ENCODE results near the gene GRHL1.
"Not testable (repeated sequence)": the region's sequence is repeated elsewhere in the genome, so short reads cannot be mapped to it uniquely, and the experiment has no call there.

GRHL1 gene

DNA sequence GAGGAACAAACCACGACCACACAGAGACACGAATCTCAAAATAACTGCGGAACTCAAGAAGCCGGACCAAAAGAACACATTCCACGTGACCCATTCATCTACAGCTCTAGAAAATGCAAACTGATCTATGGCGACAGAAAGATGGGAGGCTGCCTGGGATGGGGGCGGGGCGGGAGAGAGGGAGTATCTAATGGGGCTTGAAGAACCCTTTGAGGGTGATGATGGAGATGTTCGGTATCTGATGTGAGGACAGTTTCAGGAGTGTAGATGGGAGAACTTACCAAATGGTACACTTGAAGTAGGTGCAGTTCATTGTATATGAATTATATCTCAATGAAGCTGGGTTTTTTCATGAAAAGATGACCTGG, 57.3 kb downstream of the GRHL1 start:
- no peaks in the 10 kb centered on the region for H3K9me2 ChIP-seq (replicated peaks; ENCODE audit: insufficient read depth, low read length)
- H3K27ac ChIP-seq (ENCODE audit: low read length) = no peak overlapping the region
- no peak overlapping the region for H3K9ac ChIP-seq (ENCODE audit: low read length)
- no peak overlapping the region for H3K4me2 ChIP-seq (ENCODE audit: low read depth, low read length)
- H3K79me2 ChIP-seq (ENCODE audit: low read length) = no peaks in the 10 kb centered on the region
- DNase-seq = no peak
- H3K4me3 ChIP-seq (ENCODE audit: low read length) = no peak overlapping the region
- no peaks in the 10 kb centered on the region for H3K36me3 ChIP-seq (replicated peaks; ENCODE audit: insufficient read depth, low read length)
- H4K20me1 ChIP-seq (ENCODE audit: insufficient read depth, low read length) = no peaks in the 10 kb centered on the region
- no peaks in the 10 kb centered on the region for H3K9me3 ChIP-seq (replicated peaks; ENCODE audit: insufficient read depth, low read length)
- no peak overlapping the region for H2AFZ ChIP-seq (ENCODE audit: low read length)
- TF ChIP-seq EZH2phosphoT487 (IDR thresholded peaks at IDR 0.05; ENCODE audit: low read length) (no peak), EZH2 (optimal IDR thresholded peaks at IDR 0.05; ENCODE audit: low read depth, low read length) (no peak)
- TF ChIP-seq, protein P1, sequence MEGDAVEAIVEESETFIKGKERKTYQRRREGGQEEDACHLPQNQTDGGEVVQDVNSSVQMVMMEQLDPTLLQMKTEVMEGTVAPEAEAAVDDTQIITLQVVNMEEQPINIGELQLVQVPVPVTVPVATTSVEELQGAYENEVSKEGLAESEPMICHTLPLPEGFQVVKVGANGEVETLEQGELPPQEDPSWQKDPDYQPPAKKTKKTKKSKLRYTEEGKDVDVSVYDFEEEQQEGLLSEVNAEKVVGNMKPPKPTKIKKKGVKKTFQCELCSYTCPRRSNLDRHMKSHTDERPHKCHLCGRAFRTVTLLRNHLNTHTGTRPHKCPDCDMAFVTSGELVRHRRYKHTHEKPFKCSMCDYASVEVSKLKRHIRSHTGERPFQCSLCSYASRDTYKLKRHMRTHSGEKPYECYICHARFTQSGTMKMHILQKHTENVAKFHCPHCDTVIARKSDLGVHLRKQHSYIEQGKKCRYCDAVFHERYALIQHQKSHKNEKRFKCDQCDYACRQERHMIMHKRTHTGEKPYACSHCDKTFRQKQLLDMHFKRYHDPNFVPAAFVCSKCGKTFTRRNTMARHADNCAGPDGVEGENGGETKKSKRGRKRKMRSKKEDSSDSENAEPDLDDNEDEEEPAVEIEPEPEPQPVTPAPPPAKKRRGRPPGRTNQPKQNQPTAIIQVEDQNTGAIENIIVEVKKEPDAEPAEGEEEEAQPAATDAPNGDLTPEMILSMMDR (IDR thresholded peaks at IDR 0.05; ENCODE audit: low read length) = no peak
- no peaks in the 10 kb centered on the region for H3K4me1 ChIP-seq (ENCODE audit: low read length)
- no peaks in the 10 kb centered on the region for H3K27me3 ChIP-seq (replicated peaks; ENCODE audit: insufficient read depth, low read length)
- no peaks in the 10 kb centered on the region for H3F3A ChIP-seq (ENCODE audit: insufficient read depth, low read length)

DNA sequence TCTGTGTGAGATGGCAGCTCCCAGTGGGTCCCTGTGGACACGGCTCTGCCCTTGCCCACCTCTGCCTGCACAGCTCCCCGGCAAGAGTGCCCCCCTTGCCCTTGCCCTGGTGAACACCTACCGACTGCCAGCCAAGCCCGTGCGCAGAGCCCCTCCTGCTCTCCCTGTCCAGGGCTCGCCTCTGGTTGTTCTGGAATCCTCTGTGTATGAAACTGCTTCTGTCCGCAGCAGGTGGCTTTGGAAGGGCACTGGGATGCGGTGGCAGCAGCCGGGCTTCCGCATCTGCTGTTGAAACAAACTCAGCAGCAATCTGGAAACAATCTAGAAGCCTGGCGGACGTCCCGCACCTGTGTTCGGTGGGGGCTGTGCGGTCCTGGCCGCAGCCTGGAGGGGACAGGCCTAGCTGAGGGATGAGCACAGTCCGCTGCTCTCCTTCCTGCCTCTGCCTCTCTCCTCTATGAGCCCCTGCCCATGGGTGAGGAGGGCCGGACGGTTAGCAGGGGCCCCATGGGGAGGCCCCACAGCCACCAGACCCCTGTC, 57.8 kb downstream of the GRHL1 start:
- TF ChIP-seq EZH2phosphoT487 (IDR thresholded peaks at IDR 0.05; ENCODE audit: low read length) (no peak), EZH2 (optimal IDR thresholded peaks at IDR 0.05; ENCODE audit: low read depth, low read length) (no peak)
- TF ChIP-seq, protein P1 (IDR thresholded peaks at IDR 0.05; ENCODE audit: low read length) = no peak
- no peak overlapping the region for H3K4me2 ChIP-seq (ENCODE audit: low read depth, low read length)
- no peaks in the 10 kb centered on the region for H3K27me3 ChIP-seq (replicated peaks; ENCODE audit: insufficient read depth, low read length)
- no peaks in the 10 kb centered on the region for H3K4me1 ChIP-seq (ENCODE audit: low read length)
- no peak overlapping the region for H2AFZ ChIP-seq (ENCODE audit: low read length)
- no peaks in the 10 kb centered on the region for H4K20me1 ChIP-seq (ENCODE audit: insufficient read depth, low read length)
- no peak overlapping the region for H3K27ac ChIP-seq (ENCODE audit: low read length)
- H3F3A ChIP-seq (ENCODE audit: insufficient read depth, low read length) = no peaks in the 10 kb centered on the region
- no peaks in the 10 kb centered on the region for H3K9me2 ChIP-seq (replicated peaks; ENCODE audit: insufficient read depth, low read length)
- no peak for DNase-seq
- H3K9me3 ChIP-seq (replicated peaks; ENCODE audit: insufficient read depth, low read length) = no peaks in the 10 kb centered on the region
- no peak overlapping the region for H3K9ac ChIP-seq (ENCODE audit: low read length)
- no peak overlapping the region for H3K4me3 ChIP-seq (ENCODE audit: low read length)
- H3K79me2 ChIP-seq (ENCODE audit: low read length) = no peaks in the 10 kb centered on the region
- no peaks in the 10 kb centered on the region for H3K36me3 ChIP-seq (replicated peaks; ENCODE audit: insufficient read depth, low read length)

GRCh38 chr2:10009811-10010781, 58.6 kb downstream of the GRHL1 start:
- Histone ChIP-seq H3K27ac (ENCODE audit: low read length) (no peak overlapping the region), H3K4me1 (ENCODE audit: low read length) (no peaks in the 10 kb centered on the region), H3K9ac (ENCODE audit: low read length) (no peak overlapping the region), H3K4me2 (ENCODE audit: low read depth, low read length) (no peak overlapping the region), H3K36me3 (replicated peaks; ENCODE audit: insufficient read depth, low read length) (no peaks in the 10 kb centered on the region), H3K4me3 (ENCODE audit: low read length) (no peak overlapping the region), H2AFZ (ENCODE audit: low read length) (no peak overlapping the region), H4K20me1 (ENCODE audit: insufficient read depth, low read length) (no peaks in the 10 kb centered on the region), H3K79me2 (ENCODE audit: low read length) (no peaks in the 10 kb centered on the region), H3K9me2 (replicated peaks; ENCODE audit: insufficient read depth, low read length) (no peaks in the 10 kb centered on the region), H3K27me3 (replicated peaks; ENCODE audit: insufficient read depth, low read length) (no peaks in the 10 kb centered on the region), H3F3A (ENCODE audit: insufficient read depth, low read length) (no peaks in the 10 kb centered on the region), H3K9me3 (replicated peaks; ENCODE audit: insufficient read depth, low read length) (no peaks in the 10 kb centered on the region)
- DNase-seq = no peak
- no peak for TF ChIP-seq EZH2phosphoT487 (IDR thresholded peaks at IDR 0.05; ENCODE audit: low read length)
- TF ChIP-seq, protein P1 (IDR thresholded peaks at IDR 0.05; ENCODE audit: low read length) = no peak
- no peak for TF ChIP-seq EZH2 (optimal IDR thresholded peaks at IDR 0.05; ENCODE audit: low read depth, low read length)

GRCh38 chr2:10010861-10011605, 59.5 kb downstream of the GRHL1 start:
- H3K4me3 ChIP-seq (ENCODE audit: low read length); H3K27ac ChIP-seq (ENCODE audit: low read length); H3K79me2 ChIP-seq (ENCODE audit: low read length); H3K27me3 ChIP-seq (replicated peaks; ENCODE audit: insufficient read depth, low read length); H4K20me1 ChIP-seq (ENCODE audit: insufficient read depth, low read length); H3K4me2 ChIP-seq (ENCODE audit: low read depth, low read length); H2AFZ ChIP-seq (ENCODE audit: low read length); H3K9ac ChIP-seq (ENCODE audit: low read length); H3K4me1 ChIP-seq (ENCODE audit: low read length); H3K9me2 ChIP-seq (replicated peaks; ENCODE audit: insufficient read depth, low read length); DNase-seq; H3K9me3 ChIP-seq (replicated peaks; ENCODE audit: insufficient read depth, low read length); H3F3A ChIP-seq (ENCODE audit: insufficient read depth, low read length); H3K36me3 ChIP-seq (replicated peaks; ENCODE audit: insufficient read depth, low read length): not testable (repeated sequence)

DNA sequence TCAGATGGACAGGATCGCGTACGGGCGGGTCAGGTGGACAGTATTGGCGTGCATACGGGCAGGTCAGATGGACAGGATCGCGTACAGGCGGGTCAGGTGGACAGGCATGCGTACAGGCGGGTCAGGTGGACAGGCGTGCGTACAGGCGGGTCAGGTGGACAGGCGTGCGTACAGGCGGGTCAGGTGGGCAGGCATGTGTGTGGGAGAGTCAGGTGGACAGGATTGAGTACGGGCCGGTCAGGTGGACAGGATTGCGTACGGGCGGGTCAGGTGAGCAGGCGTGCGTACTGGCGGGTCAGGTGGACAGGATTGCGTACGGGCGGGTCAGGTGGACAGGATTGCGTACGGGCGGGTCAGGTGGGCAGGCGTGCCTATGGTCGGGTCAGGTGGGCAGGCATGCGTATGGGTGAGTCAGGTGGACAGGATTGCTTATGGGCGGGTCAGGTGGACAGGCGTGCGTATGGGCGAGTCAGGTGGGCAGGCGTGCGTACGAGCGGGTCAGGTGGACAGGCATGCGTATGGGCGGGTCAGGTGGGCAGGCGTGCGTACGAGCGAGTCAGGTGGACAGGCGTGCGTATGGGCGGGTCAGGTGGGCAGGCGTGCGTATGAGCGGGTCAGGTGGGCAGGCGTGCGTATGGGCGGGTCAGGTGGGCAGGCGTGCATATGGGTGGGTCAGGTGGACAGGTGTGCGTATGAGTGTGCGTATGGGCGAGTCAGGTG, 60.3 kb downstream of the GRHL1 start:
- not testable (repeated sequence) for DNase-seq; H3K4me2 ChIP-seq (ENCODE audit: low read depth, low read length); H3K4me3 ChIP-seq (ENCODE audit: low read length); H3K36me3 ChIP-seq (replicated peaks; ENCODE audit: insufficient read depth, low read length); H3K4me1 ChIP-seq (ENCODE audit: low read length); H3K27ac ChIP-seq (ENCODE audit: low read length); H4K20me1 ChIP-seq (ENCODE audit: insufficient read depth, low read length); H2AFZ ChIP-seq (ENCODE audit: low read length); H3K79me2 ChIP-seq (ENCODE audit: low read length); H3K9me2 ChIP-seq (replicated peaks; ENCODE audit: insufficient read depth, low read length); H3K9ac ChIP-seq (ENCODE audit: low read length); H3K27me3 ChIP-seq (replicated peaks; ENCODE audit: insufficient read depth, low read length); H3F3A ChIP-seq (ENCODE audit: insufficient read depth, low read length); H3K9me3 ChIP-seq (replicated peaks; ENCODE audit: insufficient read depth, low read length)
